Neural crest cell (in vitro differentiated cells): Measurements from ENCODE around the gene TPD52L1. TPM values are rescaled to one million over a fixed set of nuclear protein-coding genes. Genes with fewer than 3 reads are reported as not detected.

Source experiments
- DNase-seq: peaks from one replicate; pipeline ENCODE4 v3.0.0; 2021; ENCODE audit warnings: low read depth, mixed read lengths, low spot score
- H3K27ac Mint-ChIP-seq: one replicate; pipeline ENCODE4 v1.8.0; 2021; ENCODE audit warnings: mild to moderate bottlenecking, mixed read lengths; ENCODE audit not compliant: unreplicated experiment
- H3K27me3 Mint-ChIP-seq: 2 replicates; pipeline ENCODE4 v1.8.0; 2021; ENCODE audit warnings: low read depth, mild to moderate bottlenecking, mixed read lengths
- H3K36me3 Mint-ChIP-seq: 2 replicates; pipeline ENCODE4 v1.8.0; 2021; ENCODE audit warnings: low read depth, mild to moderate bottlenecking, mixed read lengths
- H3K4me1 Mint-ChIP-seq: 2 replicates; pipeline ENCODE4 v1.8.0; 2021; ENCODE audit warnings: mixed read lengths
- H3K4me3 Mint-ChIP-seq: one replicate; pipeline ENCODE4 v1.8.0; 2021; ENCODE audit warnings: mild to moderate bottlenecking, mixed read lengths
- H3K9me3 Mint-ChIP-seq: 2 replicates; pipeline ENCODE4 v1.8.0; 2021; ENCODE audit warnings: mixed read lengths
- total RNA-seq: library from RNA; stranded (reverse); gene quantifications from 2 replicates; pipeline ENCODE4 v1.2.1, GENCODE V29; 2021
- TF ChIP-seq, protein P1 (sequence below): fragments of 200-600 bp; sonication (generic); conservative IDR thresholded peaks from 2 replicates; pipeline ENCODE4 v1.5.0; 2021; ENCODE audit warnings: antibody characterized with exemption, mild to moderate bottlenecking

The TPD52L1 gene
- total RNA-seq, 1 donor from 2014 or later: 2.9 TPM

DNA sequence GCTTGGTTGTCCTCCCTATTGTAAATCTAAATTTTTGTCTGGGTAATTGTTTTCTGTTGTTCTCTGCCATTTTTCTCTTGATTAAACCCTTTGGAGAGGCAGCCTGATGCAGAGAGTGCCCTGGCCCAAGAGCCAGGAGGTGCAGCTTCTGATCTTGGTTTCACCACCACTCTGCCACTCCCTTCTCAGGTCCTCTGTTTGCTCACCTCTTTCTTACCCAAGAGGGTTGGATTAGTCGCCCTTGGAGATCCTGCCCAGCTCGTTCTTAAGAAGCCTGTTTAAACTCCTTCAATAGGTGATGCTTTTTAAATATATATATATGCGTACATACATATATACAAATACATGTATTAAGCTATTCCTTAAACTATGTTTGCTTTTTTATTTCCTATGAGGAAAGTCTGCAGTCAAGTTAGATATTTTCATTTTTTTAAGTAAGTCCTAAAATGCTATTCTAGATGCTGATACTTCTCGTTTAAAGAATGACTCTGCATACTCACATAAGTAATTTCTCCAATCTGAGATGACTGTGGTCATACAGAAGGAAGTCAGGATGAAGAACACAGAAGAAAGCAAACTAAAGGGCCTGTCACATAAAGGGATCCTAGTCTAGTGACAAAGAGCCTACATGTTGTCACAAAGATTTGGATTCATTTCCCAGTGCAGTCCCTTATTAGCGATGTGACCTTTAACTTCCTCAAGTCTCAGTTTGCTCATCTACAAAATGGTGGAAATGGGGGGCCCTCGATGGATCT lies 19.9 kb downstream of the TPD52L1 start:
- Mint-ChIP-seq H3K9me3 (peaks cover 4% of the 10 kb centered on the region), H3K4me1 (no peaks in the 10 kb centered on the region), H3K27me3 (no peaks in the 10 kb centered on the region), H3K4me3 (no peak overlapping the region), H3K27ac (no peak overlapping the region), H3K36me3 (no peaks in the 10 kb centered on the region)
- DNase-seq: no peak
- TF ChIP-seq, protein P1, sequence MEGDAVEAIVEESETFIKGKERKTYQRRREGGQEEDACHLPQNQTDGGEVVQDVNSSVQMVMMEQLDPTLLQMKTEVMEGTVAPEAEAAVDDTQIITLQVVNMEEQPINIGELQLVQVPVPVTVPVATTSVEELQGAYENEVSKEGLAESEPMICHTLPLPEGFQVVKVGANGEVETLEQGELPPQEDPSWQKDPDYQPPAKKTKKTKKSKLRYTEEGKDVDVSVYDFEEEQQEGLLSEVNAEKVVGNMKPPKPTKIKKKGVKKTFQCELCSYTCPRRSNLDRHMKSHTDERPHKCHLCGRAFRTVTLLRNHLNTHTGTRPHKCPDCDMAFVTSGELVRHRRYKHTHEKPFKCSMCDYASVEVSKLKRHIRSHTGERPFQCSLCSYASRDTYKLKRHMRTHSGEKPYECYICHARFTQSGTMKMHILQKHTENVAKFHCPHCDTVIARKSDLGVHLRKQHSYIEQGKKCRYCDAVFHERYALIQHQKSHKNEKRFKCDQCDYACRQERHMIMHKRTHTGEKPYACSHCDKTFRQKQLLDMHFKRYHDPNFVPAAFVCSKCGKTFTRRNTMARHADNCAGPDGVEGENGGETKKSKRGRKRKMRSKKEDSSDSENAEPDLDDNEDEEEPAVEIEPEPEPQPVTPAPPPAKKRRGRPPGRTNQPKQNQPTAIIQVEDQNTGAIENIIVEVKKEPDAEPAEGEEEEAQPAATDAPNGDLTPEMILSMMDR: no peak

DNA sequence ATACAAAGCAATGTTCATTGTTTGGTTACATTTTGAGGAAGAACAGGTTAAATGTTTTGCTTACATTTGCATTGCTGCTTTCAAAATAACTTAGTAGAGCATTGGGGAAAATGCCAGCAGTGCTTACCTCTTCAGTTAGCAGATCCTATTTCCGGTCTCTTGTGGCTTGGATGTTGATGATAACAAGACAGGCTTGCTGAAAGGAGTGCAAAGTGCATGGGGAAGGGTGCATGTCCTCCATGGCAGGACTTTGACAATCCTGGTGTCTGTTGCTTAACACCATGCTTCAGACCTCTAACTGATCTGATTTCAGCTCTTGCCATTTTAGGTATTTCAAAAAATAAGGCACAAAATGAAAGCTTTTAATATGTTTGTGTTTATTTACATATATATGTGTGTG lies 21.1 kb downstream of the TPD52L1 start:
- Mint-ChIP-seq H3K36me3 (no peaks in the 10 kb centered on the region), H3K27me3 (no peaks in the 10 kb centered on the region), H3K4me3 (no peak overlapping the region), H3K27ac (no peak overlapping the region), H3K9me3 (peaks cover under 1% of the 10 kb centered on the region), H3K4me1 (no peaks in the 10 kb centered on the region)
- DNase-seq: no peak
- TF ChIP-seq, protein P1: no peak

DNA sequence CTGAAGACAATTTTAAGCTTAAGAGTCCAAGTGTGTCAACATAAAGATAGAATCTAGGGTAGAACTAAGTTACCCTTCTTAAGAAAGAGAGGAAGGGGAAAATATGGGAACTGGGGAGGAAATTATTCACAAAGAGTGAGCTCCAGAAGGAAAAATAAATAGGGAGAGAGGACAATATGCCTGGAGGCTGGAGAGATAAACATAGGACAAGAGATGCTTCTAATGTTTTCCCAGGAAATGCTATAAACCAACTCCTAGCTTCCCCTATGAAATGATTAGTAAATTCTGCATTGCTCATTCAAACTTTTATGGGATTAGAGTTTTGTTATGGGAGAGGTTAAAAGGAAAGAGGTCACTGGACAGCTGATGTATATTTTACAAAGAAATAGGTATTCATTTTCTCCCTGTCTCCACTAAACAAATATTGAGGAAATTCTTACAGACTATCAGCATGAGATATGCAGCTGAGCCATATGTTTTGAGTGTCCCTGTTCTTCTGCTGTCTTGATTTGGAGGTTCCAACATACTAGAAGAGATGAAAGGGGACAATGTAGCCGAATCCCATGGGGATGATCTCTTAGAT lies 22.0 kb downstream of the TPD52L1 start:
- Mint-ChIP-seq H3K4me1 (peaks cover 7% of the 10 kb centered on the region), H3K27me3 (no peaks in the 10 kb centered on the region), H3K27ac (no peak overlapping the region), H3K4me3 (no peak overlapping the region), H3K36me3 (no peaks in the 10 kb centered on the region), H3K9me3 (no peaks in the 10 kb centered on the region)
- TF ChIP-seq, protein P1: no peak
- no peak for DNase-seq

DNA sequence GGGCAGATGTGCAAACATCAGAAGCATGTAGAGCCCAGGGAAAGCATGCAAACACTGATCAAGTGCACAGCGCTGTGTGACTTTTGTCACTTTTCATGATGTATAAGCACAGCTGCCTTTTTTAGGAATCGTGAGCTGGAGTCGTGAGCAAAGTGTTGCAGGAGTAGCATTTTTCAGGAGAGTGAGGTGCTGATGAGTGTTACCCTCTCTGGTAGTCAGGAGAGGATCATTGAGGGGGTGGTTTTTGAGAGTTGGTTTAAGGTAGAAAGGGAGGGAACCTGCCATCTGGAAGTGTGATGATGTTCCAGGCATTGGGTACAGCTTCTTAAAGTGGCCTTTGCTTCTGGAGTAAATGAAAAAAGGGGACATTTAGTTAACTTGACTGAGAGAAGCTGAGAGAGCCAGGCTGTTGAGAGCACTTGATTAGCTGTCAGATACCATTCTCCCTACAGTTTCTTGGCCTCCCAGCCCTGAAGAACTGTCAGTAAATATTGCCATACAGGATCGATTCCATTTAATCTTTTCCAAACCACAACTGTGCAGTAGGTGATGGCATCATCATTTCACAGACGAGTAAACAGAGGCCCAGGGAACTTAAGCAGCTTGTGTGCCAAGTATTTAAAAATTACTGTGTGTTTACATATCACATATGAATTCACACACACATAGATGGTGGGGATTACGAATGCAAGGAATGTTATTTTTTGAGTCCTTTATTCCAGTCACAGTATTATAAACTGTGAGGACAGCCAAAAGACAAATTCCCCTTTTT lies 28.9 kb downstream of the TPD52L1 start:
- DNase-seq: no peak
- H3K27me3 Mint-ChIP-seq: no peaks in the 10 kb centered on the region
- H3K27ac Mint-ChIP-seq: no peak overlapping the region
- H3K9me3 Mint-ChIP-seq: no peaks in the 10 kb centered on the region
- TF ChIP-seq, protein P1: no peak
- H3K36me3 Mint-ChIP-seq: no peaks in the 10 kb centered on the region
- H3K4me1 Mint-ChIP-seq: peaks cover 11% of the 10 kb centered on the region
- H3K4me3 Mint-ChIP-seq: no peak overlapping the region

DNA sequence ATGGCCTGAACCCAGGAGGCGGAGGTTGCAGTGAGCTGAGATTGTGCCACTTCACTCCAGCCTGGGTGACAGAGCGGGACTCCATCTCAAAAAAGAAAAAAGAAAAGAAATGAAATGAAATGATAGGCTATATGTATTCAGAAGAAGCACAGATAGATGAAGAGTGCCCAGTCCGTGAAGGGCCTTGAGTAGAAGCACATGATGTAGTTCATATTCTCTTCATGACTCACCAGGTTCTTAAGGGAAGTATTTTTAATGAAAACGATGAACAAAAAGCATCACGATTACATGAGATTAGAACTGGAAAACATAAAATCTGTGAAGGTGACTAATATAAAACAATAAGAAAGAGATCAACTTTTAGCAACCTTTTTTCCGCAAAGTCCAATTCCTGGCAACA lies 29.8 kb downstream of the TPD52L1 start:
- Mint-ChIP-seq H3K27ac (no peak overlapping the region), H3K4me3 (no peak overlapping the region), H3K9me3 (no peaks in the 10 kb centered on the region), H3K36me3 (no peaks in the 10 kb centered on the region), H3K4me1 (peaks cover 11% of the 10 kb centered on the region), H3K27me3 (no peaks in the 10 kb centered on the region)
- no peak for DNase-seq
- TF ChIP-seq, protein P1: no peak
